ENCODE results near the gene LOXHD1.

- TF ChIP-seq CTCF (IDR thresholded peaks at IDR 0.05) (no peak), ZFX (IDR thresholded peaks at IDR 0.05; ENCODE audit: borderline replicate concordance) (no peak)
Observed at GRCh38 chr18:46628206-46628605, 28.8 kb downstream of the LOXHD1 start.
